ENCODE measurements around the gene SCYGR7.

The SCYGR7 gene

DNA sequence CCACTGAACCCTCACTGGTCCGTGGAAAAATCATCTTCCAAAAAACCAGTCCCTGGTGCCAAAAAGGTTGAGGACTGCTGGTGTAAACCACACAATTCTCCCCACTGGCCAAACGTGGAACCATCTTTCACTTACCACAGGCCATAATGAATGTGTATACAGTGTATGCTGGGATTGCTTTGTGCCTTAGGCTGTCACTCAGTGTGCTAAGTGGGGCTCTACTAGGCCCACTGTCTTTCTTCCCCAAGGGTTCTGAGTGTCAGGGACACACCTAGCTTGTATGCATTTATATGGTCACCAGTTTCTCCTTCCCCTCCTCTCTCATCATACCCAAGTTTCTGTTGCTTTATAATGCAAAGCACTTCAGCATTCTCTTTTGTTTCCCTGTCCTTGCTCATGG, 44.8 kb downstream of the SCYGR7 start:
- no peak for TF ChIP-seq ZFX (IDR thresholded peaks at IDR 0.05; ENCODE audit: borderline replicate concordance)
- TF ChIP-seq, protein P1, sequence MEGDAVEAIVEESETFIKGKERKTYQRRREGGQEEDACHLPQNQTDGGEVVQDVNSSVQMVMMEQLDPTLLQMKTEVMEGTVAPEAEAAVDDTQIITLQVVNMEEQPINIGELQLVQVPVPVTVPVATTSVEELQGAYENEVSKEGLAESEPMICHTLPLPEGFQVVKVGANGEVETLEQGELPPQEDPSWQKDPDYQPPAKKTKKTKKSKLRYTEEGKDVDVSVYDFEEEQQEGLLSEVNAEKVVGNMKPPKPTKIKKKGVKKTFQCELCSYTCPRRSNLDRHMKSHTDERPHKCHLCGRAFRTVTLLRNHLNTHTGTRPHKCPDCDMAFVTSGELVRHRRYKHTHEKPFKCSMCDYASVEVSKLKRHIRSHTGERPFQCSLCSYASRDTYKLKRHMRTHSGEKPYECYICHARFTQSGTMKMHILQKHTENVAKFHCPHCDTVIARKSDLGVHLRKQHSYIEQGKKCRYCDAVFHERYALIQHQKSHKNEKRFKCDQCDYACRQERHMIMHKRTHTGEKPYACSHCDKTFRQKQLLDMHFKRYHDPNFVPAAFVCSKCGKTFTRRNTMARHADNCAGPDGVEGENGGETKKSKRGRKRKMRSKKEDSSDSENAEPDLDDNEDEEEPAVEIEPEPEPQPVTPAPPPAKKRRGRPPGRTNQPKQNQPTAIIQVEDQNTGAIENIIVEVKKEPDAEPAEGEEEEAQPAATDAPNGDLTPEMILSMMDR (IDR thresholded peaks at IDR 0.05) = no peak
- H3K27ac ChIP-seq = no peak overlapping the region

DNA sequence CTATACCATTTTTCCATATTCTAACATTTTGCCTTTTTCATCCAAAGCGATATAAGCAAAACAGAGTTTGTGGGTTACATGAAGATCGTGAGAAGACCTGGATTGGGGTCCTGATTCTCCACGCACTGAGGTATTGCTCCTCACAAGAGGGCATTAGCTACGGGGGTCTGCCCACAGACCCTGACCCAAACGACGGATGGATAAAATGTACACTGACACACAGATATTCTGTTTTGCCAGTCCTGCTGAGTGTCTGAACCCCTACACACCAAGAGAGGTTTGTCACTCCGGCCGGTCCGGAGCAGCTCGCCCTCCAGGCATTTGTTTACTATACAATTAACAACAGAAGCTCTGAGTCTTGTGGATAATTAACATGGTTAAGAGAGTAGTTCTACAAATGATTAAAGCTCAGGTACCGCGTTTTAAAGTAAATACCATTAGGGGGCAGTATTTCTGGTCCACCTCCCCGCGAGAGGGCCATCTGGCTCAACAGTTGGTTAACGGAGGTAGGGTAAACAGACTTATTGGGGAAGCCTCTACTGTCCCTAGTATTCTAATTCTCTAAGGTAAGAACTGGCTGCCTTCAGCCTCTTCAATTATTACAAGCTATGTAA, 46.0 kb downstream of the SCYGR7 start:
- H3K27ac ChIP-seq = no peak overlapping the region
- no peak for TF ChIP-seq ZFX (IDR thresholded peaks at IDR 0.05; ENCODE audit: borderline replicate concordance)
- TF ChIP-seq, protein P1 (IDR thresholded peaks at IDR 0.05) = peak; percentile 42

DNA sequence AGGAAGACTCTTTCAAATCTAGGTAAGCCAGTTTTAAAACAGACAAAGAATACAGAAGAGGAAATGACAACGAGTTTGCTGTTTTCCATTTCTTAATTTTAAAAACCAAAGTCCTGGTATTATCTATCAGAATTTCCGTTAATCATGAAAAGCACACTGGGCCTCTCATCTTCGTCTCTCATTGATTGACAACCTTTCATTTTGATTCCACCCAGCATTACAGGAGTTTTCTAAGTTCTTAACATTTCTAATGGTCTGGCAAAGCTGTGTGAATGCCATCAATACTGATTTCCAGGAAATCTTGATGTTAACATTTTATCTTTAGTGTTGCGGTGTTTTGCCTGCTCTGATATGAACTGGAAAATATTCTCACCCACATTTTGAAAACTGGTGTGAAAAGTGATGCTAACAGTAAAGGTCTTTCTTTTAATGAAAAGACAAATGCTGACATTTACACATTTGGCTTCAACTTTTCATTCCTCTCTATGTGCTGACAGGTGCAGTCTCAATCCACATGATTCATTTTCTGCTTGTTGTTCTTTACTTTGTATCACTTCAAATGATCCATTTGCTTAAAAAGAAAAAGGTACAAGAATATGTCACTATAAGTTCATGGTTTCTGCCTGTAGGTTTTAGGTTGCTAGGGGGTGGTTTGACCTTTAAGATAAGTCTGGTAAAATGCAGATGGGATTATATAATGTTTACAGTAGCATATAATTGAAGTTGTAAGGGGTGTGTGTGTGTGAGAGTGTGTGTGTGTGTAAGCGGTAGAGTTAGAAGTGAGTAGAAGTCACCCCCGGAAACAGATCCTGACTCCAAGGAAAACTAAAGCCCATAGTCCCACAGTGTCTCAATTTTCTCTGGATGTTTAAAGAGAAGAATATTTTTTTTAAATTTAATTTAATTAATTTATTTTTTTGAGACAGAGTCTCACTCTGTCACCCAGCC, 47.0 kb downstream of the SCYGR7 start:
- H3K27ac ChIP-seq = no peak overlapping the region
- TF ChIP-seq ZFX (IDR thresholded peaks at IDR 0.05; ENCODE audit: borderline replicate concordance) = no peak
- TF ChIP-seq, protein P1 (IDR thresholded peaks at IDR 0.05) = no peak

Data from 22Rv1 (cell line).